NCI-H2029 (cell line): ENCODE results near the gene CFAP20DC.
"Not testable (repeated sequence)": the region's sequence is repeated elsewhere in the genome, so short reads cannot be mapped to it uniquely, and the experiment has no call there.

Source experiments
- DNase-seq: peaks from one replicate; lab custom pipeline; 2025; lab: John Stamatoyannopoulos, UW

The CFAP20DC gene

GRCh38 chr3:58962816-58963215 is 87.0 kb downstream of the CFAP20DC start:
- no peak for DNase-seq

DNA sequence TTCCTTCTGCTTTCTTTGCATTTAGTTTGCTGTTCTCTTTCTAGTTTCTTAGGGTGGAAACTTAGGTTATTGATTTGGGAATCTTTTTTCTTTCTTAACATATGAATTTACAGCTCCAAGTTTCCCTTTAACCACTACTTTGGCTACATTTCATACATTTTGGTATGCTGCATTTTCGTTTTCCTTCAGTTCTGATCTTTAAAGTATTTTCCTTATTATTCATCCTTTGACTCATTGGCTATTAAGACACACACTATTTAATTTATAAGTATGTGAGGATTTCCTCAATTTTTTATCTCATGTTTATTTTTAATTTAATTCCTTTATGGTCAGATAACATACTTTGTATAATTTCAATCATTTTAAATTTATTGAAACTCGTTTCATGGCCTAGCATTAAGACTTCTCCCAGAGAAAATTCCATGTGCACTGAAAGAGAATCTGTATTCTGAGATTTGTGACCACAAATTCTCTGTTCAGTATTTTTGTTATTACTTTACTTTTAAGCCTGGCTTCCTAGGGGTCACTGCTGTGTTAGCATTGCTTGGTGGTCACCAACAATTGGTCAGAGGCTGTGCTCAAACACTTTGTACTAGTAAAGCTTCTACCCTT is 87.7 kb downstream of the CFAP20DC start:
- no peak for DNase-seq

DNA sequence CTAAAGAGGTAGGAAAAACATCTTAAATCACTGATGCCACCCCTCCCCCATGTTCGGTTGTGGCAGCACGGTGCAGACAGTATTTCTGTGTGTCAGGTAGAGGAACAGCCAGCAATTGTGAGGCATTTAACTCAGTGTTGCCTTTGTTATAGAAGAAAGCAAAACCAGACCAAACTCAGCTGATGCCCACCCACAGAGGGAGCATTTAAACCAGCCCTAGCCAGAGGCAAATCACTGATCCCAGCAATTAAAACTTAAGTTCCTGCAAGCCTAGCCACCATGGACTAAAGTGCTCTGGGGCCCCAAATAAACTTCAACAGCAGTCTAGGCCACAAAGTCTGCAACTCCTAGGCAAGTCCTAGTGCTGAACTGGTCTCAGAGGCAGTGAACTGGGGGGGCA is 94.5 kb downstream of the CFAP20DC start:
- DNase-seq: no peak

GRCh38 chr3:58953288-58953687 is 96.5 kb downstream of the CFAP20DC start:
- DNase-seq: no peak

DNA sequence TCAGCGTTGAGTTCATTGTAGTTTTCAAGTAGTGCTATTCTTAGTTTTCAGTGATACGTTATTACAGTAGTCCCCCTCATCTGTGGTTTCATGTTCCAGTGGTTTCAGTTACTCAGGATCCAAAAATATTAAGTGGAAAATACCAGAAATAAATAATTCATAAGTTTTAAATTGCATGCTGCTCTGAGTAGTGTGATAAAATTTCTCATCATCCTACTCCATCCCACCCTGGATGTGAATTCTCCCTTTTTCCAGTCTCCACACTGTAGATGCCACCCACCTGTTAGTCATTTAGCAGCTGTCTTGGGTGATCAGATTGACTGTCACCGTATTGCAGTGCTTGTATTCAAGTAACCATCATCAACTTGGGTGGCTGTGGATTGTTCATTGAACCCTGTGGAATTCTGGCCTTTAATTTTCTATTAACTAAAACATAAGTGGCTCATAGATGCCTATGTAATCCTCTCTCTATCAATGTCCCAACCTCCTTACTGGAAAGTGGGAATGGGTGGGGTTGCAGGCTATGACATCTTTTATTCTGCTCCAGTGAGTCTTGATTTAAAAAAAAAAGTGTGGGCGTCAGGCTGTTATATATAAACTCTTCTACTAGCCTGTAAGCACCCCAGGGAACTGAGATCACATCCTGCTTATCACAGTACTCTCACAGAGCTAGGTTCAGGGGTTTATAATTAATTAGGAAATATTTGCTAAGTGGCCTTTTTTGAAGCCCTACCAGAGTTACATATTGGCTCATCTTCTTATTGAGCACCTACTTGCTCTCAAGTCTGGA is 97.5 kb downstream of the CFAP20DC start:
- no peak for DNase-seq

DNA sequence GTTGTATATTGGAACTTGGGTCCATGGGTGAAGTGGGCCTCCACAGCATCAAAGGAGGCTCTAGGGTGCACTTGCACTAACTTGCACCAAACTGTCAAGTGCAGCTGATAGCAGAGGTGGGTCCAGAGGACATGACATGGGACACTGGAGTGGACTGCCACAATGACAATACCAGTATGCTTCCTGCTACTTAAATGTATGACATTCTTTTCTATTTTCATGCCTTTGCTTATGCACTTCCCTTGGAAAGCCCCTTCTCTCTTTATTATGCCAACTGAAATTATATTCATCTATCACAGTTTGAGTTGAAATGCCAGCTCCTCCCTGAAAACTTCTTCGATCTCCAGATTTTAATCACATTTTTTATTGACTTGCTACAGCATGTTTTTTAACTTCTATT is 101.8 kb downstream of the CFAP20DC start:
- DNase-seq: no peak

DNA sequence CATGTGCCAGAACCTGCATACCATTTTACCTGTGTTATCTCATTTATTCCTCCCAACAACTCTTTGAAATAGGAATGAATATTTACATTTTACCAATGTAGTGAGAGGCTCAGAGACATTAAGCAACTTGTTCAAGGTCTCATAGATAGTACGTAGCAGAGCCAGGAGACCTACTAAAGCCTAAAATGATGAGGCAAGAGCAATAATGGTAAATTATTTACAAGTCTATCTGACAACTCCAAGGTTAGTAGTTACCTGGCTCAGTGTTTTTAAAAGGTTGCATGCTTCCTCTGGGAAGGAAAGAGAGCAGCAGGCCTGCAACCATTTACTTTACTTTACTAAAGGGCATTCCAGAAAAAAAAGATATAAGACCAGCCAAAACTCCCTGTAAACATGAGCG is 103.0 kb downstream of the CFAP20DC start:
- DNase-seq: no peak

GRCh38 chr3:58938057-58938456 is 111.8 kb downstream of the CFAP20DC start:
- DNase-seq: no peak

- DNase-seq: no peak
Measured at GRCh38 chr3:58924578-58924977, 125.2 kb downstream of the CFAP20DC start.

GRCh38 chr3:58900386-58900785 is 149.4 kb downstream of the CFAP20DC start:
- no peak for DNase-seq

DNA sequence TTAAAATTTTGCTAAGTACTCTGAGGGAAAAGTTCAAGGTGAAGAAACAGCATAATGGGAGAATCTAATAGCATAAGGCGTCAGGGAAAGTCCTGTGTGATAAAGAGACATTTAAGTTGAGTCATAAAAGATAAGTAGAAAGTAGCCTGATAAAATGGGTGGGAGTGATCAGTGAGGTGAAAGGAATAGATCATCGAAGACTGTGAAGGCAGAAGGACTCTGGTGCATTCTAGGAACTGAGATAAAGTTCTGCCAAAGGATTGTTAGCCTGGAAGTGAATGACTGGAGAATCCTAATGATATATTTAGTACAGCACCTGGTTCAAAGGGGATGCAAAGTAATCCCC is 149.9 kb downstream of the CFAP20DC start:
- DNase-seq: no peak

DNA sequence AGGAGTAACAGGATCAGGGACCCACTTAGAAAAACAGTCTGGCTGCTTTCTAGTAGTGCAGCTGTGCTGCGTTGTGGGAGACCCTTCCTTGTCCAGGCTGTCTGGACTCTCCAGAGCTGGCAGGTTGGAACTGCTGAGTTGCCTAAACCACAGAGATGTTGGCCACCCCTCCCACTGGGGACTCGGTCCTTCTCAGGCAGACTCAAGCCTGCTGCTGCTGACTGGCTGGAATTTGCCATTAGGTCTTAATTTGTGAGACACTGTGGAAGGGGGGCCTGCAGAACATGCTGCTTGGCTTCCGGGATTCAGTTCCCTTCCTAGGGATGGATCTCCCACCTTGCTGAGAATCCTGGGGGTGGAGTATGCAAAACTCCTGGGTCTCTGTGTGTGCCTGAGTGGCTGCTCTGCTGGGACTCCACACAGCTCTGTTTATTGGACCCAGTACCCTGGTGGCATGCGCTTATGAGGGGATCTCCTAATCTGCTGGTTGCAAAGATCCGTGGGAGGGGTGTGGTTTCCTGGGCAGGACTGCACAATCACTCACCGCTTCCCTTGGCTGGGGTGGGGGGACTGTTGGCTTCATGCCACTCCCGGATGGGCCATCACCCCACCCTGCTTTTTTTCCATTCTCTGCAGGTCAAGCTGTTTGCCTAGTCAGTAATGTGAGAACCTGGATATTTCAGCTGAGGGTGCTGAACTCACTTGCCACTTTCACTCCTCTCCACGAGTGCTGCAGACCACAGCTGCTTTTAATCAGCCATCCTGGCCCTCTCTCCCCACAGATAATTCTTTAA is 150.5 kb downstream of the CFAP20DC start:
- no peak for DNase-seq

DNA sequence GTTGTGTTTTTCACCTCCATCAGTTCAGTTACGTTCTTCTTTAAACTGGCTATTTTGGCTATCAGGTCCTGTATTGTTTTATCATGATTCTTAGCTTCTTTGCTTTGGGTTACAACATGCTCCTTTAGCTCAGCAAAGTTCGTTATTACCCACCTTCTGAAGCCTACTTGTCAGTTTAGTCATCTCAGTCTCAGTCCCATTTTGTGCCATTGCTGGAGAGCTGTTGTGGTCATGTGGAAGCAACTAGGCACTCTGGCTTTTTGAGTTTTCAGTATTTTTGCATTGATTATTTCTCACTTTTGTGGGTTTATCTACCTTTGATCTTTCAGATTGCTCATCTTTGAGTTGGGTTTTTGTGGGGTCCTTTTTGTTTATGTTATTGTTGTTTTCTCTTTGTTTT is 151.3 kb downstream of the CFAP20DC start:
- no peak for DNase-seq

DNA sequence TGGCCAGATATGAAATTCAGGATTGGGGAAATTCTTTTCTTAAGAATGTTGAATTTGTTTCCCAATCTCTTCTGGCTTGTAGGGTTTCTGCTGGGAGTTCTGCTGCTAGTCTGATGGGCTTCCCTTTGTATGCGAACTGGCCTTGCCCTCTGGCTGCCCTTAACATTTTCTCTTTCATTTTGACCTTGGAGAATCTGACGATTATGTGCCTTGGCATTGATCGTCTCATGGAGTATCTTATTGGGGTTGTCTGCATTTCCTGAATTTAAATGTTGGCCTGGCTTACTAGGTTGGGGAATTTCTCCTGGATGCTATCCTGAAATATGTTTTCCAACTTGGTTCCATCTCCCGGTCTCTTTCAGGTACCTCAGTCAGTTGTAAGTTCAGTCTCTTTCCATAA is 152.2 kb downstream of the CFAP20DC start:
- DNase-seq: no peak

- not testable (repeated sequence) for DNase-seq
Measured at GRCh38 chr3:58895678-58896077, 154.1 kb downstream of the CFAP20DC start.

DNA sequence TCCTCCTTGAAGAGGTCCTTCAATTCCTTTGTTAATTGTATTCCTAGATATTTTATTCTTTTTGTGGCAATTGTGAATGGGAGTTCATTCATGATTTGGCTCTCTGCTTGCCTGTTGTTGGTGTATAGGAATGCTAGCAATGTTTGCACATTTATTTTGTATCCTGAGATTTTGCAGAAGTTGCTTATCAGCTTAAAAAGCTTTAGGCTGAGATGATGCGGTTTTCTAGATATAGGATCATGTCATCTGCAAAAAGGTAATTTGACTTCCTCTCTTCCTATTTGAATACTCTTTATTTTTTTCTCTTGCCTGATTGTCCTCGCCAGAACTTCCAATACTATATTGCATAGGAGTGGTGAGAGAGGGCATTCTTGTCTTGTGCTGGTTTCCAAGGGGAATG is 157.3 kb downstream of the CFAP20DC start:
- not testable (repeated sequence) for DNase-seq

DNA sequence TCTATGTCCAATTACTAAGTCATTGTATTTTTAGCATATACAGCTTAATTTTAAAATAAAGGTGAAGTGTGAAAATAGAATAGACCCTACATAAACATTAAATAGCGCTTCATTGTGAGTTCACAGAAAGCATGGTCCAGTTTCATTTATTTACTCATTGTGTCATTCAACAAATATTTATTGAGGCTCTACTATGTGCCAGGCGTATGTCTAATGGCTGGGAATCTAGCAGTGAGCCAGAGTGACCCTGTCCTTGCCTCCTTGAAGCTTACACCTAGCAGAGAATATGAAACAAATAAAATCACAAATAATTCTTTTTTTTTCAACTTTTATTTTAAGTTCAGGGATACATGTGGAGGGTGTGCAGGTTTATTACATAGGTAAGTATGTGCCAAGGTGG is 161.7 kb downstream of the CFAP20DC start:
- DNase-seq: no peak

DNA sequence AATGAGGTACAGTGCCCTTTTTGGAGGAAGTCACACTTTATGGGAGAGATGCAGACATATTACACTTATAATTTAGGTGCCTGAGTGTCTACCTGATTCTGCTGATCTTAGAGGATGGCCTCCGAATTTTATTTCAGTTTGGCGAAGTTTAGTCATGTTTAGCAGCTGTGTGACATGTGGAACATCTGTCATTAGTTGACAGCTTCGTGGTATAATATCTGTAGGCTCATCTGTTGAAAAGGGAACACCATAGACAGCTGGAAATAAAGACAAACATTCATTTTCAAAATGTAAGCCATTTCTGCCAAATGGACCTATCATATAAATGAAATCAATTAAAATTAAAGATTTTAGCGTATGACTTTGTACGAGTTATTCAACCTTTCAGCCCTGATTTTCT is 165.4 kb downstream of the CFAP20DC start:
- no peak for DNase-seq

- DNase-seq: no peak
Measured at GRCh38 chr3:58880182-58880581, 169.6 kb downstream of the CFAP20DC start.

- DNase-seq: no peak
Measured at GRCh38 chr3:58874795-58875194, 175.0 kb downstream of the CFAP20DC start.

DNA sequence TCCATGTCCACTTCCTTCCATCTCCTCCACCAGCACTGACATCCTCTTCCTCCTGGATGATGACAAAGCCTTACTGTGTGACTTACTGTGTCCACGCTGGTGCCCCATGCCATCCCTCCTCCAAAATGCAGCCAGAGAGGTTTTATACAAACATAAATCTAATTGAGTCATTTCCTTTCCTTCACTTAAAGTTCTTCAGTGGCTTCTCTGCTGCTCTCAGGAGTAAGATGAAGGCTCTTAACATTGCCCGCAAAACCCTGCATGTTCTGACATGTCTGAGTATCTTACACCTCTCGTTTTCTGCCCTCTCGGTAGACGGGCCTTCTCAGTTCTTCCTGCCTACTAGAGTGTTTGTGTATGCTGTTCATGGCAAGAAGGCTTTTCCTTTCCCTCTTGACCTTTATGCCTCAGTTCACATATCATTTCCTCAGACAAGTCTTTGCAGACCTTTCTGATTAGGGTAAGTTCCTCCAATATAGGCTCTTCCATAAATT is 175.5 kb downstream of the CFAP20DC start:
- no peak for DNase-seq

DNA sequence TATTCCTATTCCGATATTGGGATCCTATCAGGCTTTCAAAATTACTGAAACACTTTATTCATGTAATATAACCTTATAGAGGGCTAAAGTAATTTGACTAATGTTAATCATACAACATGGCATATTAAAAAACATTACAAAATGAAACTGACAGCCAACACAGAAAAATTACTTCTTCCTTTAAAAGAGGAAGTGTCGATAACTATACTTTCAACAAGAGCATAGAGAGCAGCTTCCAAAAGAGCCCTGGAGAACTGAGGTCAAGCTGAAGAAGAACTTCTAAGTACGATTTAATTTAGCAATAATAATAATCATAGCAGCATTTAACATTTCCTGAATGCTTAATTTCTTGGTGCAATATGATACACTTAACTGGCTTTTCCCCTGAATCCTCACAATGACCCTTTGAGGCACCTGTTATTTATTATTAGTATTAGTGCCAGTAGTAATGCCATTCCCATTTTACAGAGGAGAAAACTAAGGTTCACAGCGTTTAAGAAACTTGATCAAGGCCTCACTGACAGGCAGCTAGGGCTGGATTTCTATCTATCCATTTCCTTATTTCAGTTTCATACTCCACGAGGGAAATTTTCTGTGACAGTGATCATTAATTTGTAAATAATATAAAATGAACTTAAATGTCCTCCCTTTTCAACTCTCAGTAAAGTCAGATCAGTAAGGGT is 181.6 kb downstream of the CFAP20DC start:
- no peak for DNase-seq
